ENCODE measurements around the gene COLEC12.

The COLEC12 gene

DNA sequence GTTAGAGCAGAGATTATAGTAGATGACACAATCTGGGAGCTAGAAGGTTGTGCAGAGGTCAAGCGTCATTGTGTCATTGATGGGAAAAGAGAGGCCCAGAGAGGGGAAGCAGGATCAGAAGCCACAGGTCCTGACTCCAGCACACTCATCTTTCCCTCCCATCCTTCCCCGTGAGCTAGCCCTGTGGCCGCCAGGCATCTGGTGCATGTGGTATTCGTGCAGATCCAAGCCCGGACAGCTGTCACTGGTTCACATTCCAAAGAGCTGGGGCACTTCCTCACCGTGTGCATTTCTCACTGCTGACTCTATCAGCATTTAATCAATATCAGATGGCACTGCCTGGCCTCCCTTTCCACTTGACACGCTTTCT is 138.6 kb downstream of the COLEC12 start:
- no peak for DNase-seq (ENCODE audit: low read depth)
- no peak for TF ChIP-seq CTCF (IDR thresholded peaks at IDR 0.05; ENCODE audit: insufficient read depth, low read depth, low read length, missing control alignments)
- no peak overlapping the region for H3K4me3 ChIP-seq (ENCODE audit: low read depth, low read length)

DNA sequence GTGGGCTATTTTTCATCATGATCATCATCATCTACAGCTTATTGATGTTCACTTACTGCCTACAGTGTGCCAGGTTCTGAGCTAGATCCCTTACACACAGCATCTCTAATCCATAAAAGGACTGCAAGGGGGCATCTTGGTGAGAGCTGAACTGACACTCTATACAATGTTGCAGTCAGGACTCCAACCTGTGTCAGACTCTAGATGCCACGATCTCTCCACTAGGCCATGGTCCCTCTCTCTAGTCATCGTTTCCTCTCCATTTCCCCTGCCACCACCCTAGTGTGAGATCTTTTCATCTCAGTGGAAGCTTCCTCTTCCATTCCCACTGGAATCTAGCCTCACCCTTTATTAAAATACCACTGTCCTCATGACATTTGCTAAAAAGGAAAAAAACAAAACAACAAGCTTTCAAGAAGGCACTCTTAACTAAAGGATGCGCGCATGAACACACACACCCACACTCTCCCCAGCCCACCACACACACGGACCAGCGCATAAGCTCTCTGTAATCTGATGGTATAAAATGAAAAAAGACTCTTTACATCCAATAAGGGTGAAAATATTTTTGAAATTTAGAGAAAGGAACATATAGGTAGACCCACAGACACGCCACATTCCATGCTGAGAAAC is 139.3 kb downstream of the COLEC12 start:
- no peak overlapping the region for H3K4me3 ChIP-seq (ENCODE audit: low read depth, low read length)
- no peak for TF ChIP-seq CTCF (IDR thresholded peaks at IDR 0.05; ENCODE audit: insufficient read depth, low read depth, low read length, missing control alignments)
- DNase-seq (ENCODE audit: low read depth), result no peak

GRCh38 chr18:360676-361075 is 139.8 kb downstream of the COLEC12 start:
- no peak for DNase-seq (ENCODE audit: low read depth)
- no peak for TF ChIP-seq CTCF (IDR thresholded peaks at IDR 0.05; ENCODE audit: insufficient read depth, low read depth, low read length, missing control alignments)
- H3K4me3 ChIP-seq (ENCODE audit: low read depth, low read length), result no peak overlapping the region

GRCh38 chr18:356778-357177 is 143.7 kb downstream of the COLEC12 start:
- no peak for TF ChIP-seq CTCF (IDR thresholded peaks at IDR 0.05; ENCODE audit: insufficient read depth, low read depth, low read length, missing control alignments)
- H3K4me3 ChIP-seq (ENCODE audit: low read depth, low read length), result no peak overlapping the region
- DNase-seq (ENCODE audit: low read depth), result no peak

- no peak for TF ChIP-seq CTCF (IDR thresholded peaks at IDR 0.05; ENCODE audit: insufficient read depth, low read depth, low read length, missing control alignments)
- DNase-seq (ENCODE audit: low read depth), result no peak
- H3K4me3 ChIP-seq (ENCODE audit: low read depth, low read length), result no peak overlapping the region
These were observed 144.8 kb downstream of the COLEC12 start for GRCh38 chr18:355678-356077.

- TF ChIP-seq CTCF (IDR thresholded peaks at IDR 0.05; ENCODE audit: insufficient read depth, low read depth, low read length, missing control alignments), result no peak
- no peak for DNase-seq (ENCODE audit: low read depth)
- no peak overlapping the region for H3K4me3 ChIP-seq (ENCODE audit: low read depth, low read length)
These were observed 146.0 kb downstream of the COLEC12 start for GRCh38 chr18:354471-354870.

- H3K4me3 ChIP-seq (ENCODE audit: low read depth, low read length), result no peak overlapping the region
- TF ChIP-seq CTCF (IDR thresholded peaks at IDR 0.05; ENCODE audit: insufficient read depth, low read depth, low read length, missing control alignments), result no peak
- no peak for DNase-seq (ENCODE audit: low read depth)
These were observed 146.5 kb downstream of the COLEC12 start for GRCh38 chr18:354003-354402.

All from GM12865 (cell line).